GM19193 (cell line): ENCODE measurements around the gene ITGA7.

ENCODE experiments used
- POLR2A ChIP-seq: IDR thresholded peaks from 4 replicates; pipeline ENCODE4 v1.6.1; 2011; ENCODE audit not compliant: insufficient read depth, insufficient read length; ENCODE audit errors: extremely low read depth

Gene ITGA7

GRCh38 chr12:55715169-55715764, 7.6 kb upstream of the ITGA7 start:
- no peak for TF ChIP-seq POLR2A

GRCh38 chr12:55713721-55714120, 6.0 kb upstream of the ITGA7 start:
- TF ChIP-seq POLR2A, result no peak

- no peak for TF ChIP-seq POLR2A
Observed at GRCh38 chr12:55712700-55713415, 5.2 kb upstream of the ITGA7 start.

GRCh38 chr12:55711786-55712553, 4.3 kb upstream of the ITGA7 start:
- TF ChIP-seq POLR2A, result no peak

- TF ChIP-seq POLR2A, result no peak
Observed at GRCh38 chr12:55708695-55709233, 1.1 kb upstream of the ITGA7 start.

GRCh38 chr12:55707219-55707671, 459 bp downstream of the ITGA7 start:
- TF ChIP-seq POLR2A, result no peak

- TF ChIP-seq POLR2A, result no peak
Observed at GRCh38 chr12:55706568-55707218, 1.0 kb downstream of the ITGA7 start.

- TF ChIP-seq POLR2A, result no peak
Observed at GRCh38 chr12:55705782-55706402, 1.8 kb downstream of the ITGA7 start.

- no peak for TF ChIP-seq POLR2A
Observed at GRCh38 chr12:55704824-55705718, 2.6 kb downstream of the ITGA7 start.

- TF ChIP-seq POLR2A, result no peak
Observed at GRCh38 chr12:55703901-55704761, 3.6 kb downstream of the ITGA7 start.

- TF ChIP-seq POLR2A, result no peak
Observed at GRCh38 chr12:55703288-55703687, 4.4 kb downstream of the ITGA7 start.

GRCh38 chr12:55702861-55703260, 4.8 kb downstream of the ITGA7 start:
- no peak for TF ChIP-seq POLR2A
